ENCODE data around the gene PM20D1.

DNA sequence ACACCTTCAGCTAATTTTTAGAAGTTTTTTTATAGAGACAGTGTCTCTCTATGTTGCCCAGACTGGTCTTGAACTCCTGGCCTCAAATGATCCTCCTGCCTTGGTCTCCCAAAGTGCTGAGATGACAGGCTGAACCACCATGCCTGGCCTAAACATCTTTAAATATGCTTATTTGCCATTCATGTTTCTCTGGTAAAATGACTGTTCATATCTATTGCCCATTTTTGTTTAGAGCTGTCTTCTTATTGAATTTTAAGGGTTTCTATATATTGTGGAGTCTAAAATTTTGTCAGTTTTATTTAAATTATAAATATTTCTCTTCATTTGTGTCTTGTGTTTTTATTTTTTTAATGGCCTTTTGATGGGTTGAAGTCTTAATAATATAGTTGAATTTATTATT, 3.0 kb upstream of the PM20D1 start:
- TF ChIP-seq, protein P1, sequence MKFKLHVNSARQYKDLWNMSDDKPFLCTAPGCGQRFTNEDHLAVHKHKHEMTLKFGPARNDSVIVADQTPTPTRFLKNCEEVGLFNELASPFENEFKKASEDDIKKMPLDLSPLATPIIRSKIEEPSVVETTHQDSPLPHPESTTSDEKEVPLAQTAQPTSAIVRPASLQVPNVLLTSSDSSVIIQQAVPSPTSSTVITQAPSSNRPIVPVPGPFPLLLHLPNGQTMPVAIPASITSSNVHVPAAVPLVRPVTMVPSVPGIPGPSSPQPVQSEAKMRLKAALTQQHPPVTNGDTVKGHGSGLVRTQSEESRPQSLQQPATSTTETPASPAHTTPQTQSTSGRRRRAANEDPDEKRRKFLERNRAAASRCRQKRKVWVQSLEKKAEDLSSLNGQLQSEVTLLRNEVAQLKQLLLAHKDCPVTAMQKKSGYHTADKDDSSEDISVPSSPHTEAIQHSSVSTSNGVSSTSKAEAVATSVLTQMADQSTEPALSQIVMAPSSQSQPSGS (CRISPR knock-in tag; IDR thresholded peaks at IDR 0.05; ENCODE audit: borderline replicate concordance, low read depth), result no peak
- TF ChIP-seq SP1 (CRISPR knock-in tag; conservative IDR thresholded peaks at IDR 0.05), result no peak
- TF ChIP-seq, protein P2, sequence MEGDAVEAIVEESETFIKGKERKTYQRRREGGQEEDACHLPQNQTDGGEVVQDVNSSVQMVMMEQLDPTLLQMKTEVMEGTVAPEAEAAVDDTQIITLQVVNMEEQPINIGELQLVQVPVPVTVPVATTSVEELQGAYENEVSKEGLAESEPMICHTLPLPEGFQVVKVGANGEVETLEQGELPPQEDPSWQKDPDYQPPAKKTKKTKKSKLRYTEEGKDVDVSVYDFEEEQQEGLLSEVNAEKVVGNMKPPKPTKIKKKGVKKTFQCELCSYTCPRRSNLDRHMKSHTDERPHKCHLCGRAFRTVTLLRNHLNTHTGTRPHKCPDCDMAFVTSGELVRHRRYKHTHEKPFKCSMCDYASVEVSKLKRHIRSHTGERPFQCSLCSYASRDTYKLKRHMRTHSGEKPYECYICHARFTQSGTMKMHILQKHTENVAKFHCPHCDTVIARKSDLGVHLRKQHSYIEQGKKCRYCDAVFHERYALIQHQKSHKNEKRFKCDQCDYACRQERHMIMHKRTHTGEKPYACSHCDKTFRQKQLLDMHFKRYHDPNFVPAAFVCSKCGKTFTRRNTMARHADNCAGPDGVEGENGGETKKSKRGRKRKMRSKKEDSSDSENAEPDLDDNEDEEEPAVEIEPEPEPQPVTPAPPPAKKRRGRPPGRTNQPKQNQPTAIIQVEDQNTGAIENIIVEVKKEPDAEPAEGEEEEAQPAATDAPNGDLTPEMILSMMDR (IDR thresholded peaks at IDR 0.05), result no peak
- TF ChIP-seq, protein P3, sequence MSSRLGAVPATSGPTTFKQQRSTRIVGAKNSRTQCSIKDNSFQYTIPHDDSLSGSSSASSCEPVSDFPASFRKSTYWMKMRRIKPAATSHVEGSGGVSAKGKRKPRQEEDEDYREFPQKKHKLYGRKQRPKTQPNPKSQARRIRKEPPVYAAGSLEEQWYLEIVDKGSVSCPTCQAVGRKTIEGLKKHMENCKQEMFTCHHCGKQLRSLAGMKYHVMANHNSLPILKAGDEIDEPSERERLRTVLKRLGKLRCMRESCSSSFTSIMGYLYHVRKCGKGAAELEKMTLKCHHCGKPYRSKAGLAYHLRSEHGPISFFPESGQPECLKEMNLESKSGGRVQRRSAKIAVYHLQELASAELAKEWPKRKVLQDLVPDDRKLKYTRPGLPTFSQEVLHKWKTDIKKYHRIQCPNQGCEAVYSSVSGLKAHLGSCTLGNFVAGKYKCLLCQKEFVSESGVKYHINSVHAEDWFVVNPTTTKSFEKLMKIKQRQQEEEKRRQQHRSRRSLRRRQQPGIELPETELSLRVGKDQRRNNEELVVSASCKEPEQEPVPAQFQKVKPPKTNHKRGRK (CRISPR knock-in tag; IDR thresholded peaks at IDR 0.05; ENCODE audit: borderline replicate concordance), result no peak
- TF ChIP-seq ELF4 (CRISPR knock-in tag; IDR thresholded peaks at IDR 0.05; ENCODE audit: low read depth), result no peak
- TF ChIP-seq, protein P4, sequence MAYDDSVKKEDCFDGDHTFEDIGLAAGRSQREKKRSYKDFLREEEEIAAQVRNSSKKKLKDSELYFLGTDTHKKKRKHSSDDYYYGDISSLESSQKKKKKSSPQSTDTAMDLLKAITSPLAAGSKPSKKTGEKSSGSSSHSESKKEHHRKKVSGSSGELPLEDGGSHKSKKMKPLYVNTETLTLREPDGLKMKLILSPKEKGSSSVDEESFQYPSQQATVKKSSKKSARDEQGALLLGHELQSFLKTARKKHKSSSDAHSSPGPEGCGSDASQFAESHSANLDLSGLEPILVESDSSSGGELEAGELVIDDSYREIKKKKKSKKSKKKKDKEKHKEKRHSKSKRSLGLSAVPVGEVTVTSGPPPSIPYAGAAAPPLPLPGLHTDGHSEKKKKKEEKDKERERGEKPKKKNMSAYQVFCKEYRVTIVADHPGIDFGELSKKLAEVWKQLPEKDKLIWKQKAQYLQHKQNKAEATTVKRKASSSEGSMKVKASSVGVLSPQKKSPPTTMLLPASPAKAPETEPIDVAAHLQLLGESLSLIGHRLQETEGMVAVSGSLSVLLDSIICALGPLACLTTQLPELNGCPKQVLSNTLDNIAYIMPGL (CRISPR knock-in tag; IDR thresholded peaks at IDR 0.05), result no peak
- TF ChIP-seq, protein P5, sequence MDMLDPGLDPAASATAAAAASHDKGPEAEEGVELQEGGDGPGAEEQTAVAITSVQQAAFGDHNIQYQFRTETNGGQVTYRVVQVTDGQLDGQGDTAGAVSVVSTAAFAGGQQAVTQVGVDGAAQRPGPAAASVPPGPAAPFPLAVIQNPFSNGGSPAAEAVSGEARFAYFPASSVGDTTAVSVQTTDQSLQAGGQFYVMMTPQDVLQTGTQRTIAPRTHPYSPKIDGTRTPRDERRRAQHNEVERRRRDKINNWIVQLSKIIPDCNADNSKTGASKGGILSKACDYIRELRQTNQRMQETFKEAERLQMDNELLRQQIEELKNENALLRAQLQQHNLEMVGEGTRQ (CRISPR knock-in tag; IDR thresholded peaks at IDR 0.05), result no peak
- TF ChIP-seq FOXK1 (CRISPR knock-in tag; IDR thresholded peaks at IDR 0.05), result no peak
- TF ChIP-seq ZBTB21 (CRISPR knock-in tag; IDR thresholded peaks at IDR 0.05; ENCODE audit: borderline replicate concordance), result no peak
- TF ChIP-seq, protein P6, sequence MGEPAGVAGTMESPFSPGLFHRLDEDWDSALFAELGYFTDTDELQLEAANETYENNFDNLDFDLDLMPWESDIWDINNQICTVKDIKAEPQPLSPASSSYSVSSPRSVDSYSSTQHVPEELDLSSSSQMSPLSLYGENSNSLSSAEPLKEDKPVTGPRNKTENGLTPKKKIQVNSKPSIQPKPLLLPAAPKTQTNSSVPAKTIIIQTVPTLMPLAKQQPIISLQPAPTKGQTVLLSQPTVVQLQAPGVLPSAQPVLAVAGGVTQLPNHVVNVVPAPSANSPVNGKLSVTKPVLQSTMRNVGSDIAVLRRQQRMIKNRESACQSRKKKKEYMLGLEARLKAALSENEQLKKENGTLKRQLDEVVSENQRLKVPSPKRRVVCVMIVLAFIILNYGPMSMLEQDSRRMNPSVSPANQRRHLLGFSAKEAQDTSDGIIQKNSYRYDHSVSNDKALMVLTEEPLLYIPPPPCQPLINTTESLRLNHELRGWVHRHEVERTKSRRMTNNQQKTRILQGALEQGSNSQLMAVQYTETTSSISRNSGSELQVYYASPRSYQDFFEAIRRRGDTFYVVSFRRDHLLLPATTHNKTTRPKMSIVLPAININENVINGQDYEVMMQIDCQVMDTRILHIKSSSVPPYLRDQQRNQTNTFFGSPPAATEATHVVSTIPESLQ (CRISPR knock-in tag; IDR thresholded peaks at IDR 0.05), result no peak
- TF ChIP-seq JUN (CRISPR knock-in tag; IDR thresholded peaks at IDR 0.05), result no peak
- no peak for TF ChIP-seq NFE2L1 (CRISPR knock-in tag; IDR thresholded peaks at IDR 0.05)

All from WTC11 (cell line).